Heart right ventricle (tissue), 16 donors: ENCODE results near the gene LENG9. TPM values are rescaled to one million over a fixed set of nuclear protein-coding genes. Genes with fewer than 3 reads are reported as not detected.

ENCODE experiments used
- ATAC-seq, 8 donors: fragments of 200-7000 bp; cut with Tn5 transposase; one replicate each; pipeline ENCODE4 v1.9.1; 2020; ENCODE audit warnings: mild to moderate bottlenecking in 8 of 8, moderate library complexity in 8 of 8, moderate number of reproducible peaks in 1 of 8
- DNase-seq, 2 donors: peaks; one replicate each; pipeline ENCODE4 v3.0.0-alpha.2; 2020
- H3K27ac ChIP-seq, 10 donors: fragments of 200-600 bp; sonication (generic) in 2 of 10; one replicate each; pipeline versions ENCODE4 v1.5.0 to v1.8.0; 2020 to 2022; ENCODE audit warnings: mild to moderate bottlenecking in 3 of 10
- H3K27me3 ChIP-seq, 7 donors: fragments of 200-600 bp; one replicate each; pipeline ENCODE4 v1.8.0; 2021 to 2022; ENCODE audit warnings: mild to moderate bottlenecking in 2 of 7
- H3K36me3 ChIP-seq, 9 donors: fragments of 200-600 bp; sonication (generic) in 1 of 9; one replicate each; pipeline versions ENCODE4 v1.5.0 to v1.8.0; 2020 to 2022; ENCODE audit warnings: mild to moderate bottlenecking in 2 of 9
- H3K4me1 ChIP-seq, 9 donors: fragments of 200-600 bp; sonication (generic) in 1 of 9; one replicate each; pipeline versions ENCODE4 v1.5.0 to v1.8.0; 2020 to 2022; ENCODE audit warnings: mild to moderate bottlenecking in 4 of 9
- H3K4me3 ChIP-seq, 10 donors: fragments of 200-600 bp; sonication (generic) in 2 of 10; one replicate each; pipeline versions ENCODE4 v1.5.0 to v1.8.0; 2020 to 2022; ENCODE audit warnings: mild to moderate bottlenecking in 7 of 10, moderate library complexity in 2 of 10
- H3K9me3 ChIP-seq, 11 donors: fragments of 200-600 bp in 10 of 11; sonication (generic) in 2 of 11; one replicate each; pipeline versions ENCODE4 v1.5.0 to v1.8.0; 2013 to 2022; ENCODE audit warnings: mild to moderate bottlenecking in 2 of 11, control low read depth in 1 of 11, moderate library complexity in 1 of 11
- WGBS, 2 donors: extraction: QIAGEN DNeasy Blood & Tissue Kit; methylation state at CpG; one replicate each; pipeline ENCODE4 v1.1.7; 2013; ENCODE audit warnings: inconsistent platforms in 1 of 2; 5-methylcytosine and 5-hydroxymethylcytosine counted together
- intact Hi-C, 10 donors: fragments of 100-400 bp; cut with DNase I; formaldehyde crosslinking; loops; one replicate each; pipeline versions ENCODE4 v1.11.1 to v1.14.2; 2022
- polyA plus RNA-seq, 2 donors: library from polyadenylated mRNA; stranded (reverse); fragments of 200-250 nt; gene quantifications; one replicate each; pipeline ENCODE4 v1.2.3, GENCODE V29; 2013
- total RNA-seq, 10 donors: library from RNA; stranded (reverse); fragmentation: NEBNext Ultra II Directional in 3 of 10; extraction: Animal tissue kit (Norgen Biotek cat#: 25700) in 3 of 10; gene quantifications; one replicate each; pipeline versions ENCODE4 v1.2.1 to v1.2.4, GENCODE V29; 2021 to 2023
- TF ChIP-seq, protein P1 (sequence below), 9 donors: fragments of 200-600 bp; sonication (generic) in 2 of 9; IDR thresholded peaks; one replicate each; pipeline versions ENCODE4 v1.5.0 to v1.8.0; 2021 to 2022; ENCODE audit warnings: antibody characterized with exemption in 9 of 9, mild to moderate bottlenecking in 5 of 9, moderate library complexity in 1 of 9
- donor health status: Arrhythmogenic right ventricular cardiomyopathy.
- donor health status: ischemic (EF 13 %, LVEDD 7.1; RV severe dilation, severe dysfunction).
- donor health status: healthy with polysubstance abuse.
- donor health status: DM: no; HTN: yes; CAD: no.
- donor health status: DM: no; HTN: no; CAD: no.
- donor health status: ischemic (EF 25% LVEDD 6.9; RV normal size, moderate dysfunction).
- donor health status: ischemic (EF 25% LVEDD 5.7; RV mildly dilated, moderate dysfunction).
- donor health status: healthy.
- donor health status: DM: yes; HTN: yes; CAD: no.
- donor health status: Ischemic cardiomyopathy.
- donor health status: ischemic (EF 35%, LVEDD 5.7; RV mildly dilated, moderate dysfunction).
- donor health status: nonischemic (EF 11% LVEDD 7.7; RV severe dilation, severe dysfunction).
- donor health status: DM: yes; HTN: yes; CAD: no.
- donor health status: PGD.
- donor health status: ischemic (EF 29% LVEDD 5.4; RV normal size, mild dysfunction).
- donor health status: nonischemic (EF 23%, LVEDD 6.1; RV moderate dilation, normal function).

Gene LENG9
- total and polyA plus RNA-seq, 12 donors, result 1.0 to 4.2 (median 1.6) TPM

DNA sequence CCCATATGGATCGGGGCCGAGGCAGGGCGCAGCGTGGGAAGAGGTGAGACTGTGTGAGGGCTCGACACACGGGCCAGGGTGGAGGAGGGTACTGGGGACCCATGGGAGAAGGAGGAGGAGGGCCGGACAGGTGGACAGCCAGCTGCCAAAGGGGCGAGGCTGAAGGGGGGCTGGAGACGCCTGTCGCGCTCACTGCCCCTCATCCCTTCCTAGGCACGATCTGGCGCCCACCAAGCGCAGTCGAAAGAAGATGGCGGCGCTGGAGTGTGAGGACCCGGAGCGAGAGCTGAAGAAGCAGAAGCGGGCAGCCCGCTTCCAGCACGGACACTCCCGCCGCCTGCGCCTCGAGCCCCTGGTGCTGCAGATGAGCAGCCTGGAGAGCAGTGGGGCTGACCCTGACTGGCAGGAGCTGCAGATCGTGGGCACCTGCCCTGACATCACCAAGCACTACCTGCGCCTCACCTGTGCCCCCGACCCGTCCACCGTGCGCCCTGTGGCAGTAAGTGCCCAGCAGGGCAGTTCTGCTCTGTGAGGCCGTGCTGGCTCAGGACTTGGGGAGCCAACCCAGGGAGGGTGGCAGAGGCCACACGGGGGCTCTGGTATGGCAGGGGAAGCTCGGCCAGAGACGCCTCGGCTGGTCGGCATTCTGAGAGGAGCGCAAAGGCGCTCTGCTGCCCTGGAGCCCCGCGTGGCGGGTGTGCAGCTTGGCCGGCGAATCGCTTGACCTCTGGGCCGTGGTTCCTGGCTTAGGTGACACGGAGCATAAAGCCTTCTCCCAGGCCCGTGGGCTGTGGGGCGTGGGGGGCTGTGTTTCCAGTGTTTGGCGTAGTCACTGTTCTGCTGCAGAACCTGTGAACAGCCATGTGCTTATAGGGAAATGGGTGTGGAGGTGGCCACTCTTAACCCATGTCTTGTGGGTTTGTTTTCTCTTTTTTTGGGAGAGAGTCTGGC is 6.9 kb downstream of the LENG9 start:
- Histone ChIP-seq H3K9me3 (no peaks in the 10 kb centered on the region), H3K27me3 (no peaks in the 10 kb centered on the region), H3K27ac (no peak overlapping the region), H3K36me3 (peaks cover 4 to 100% (median 98%) of the 10 kb centered on the region in 9 donors), H3K4me1 (peaks cover 0 to 41% (median 34%) of the 10 kb centered on the region in 9 donors), H3K4me3 (no peak overlapping the region)
- TF ChIP-seq, protein P1, sequence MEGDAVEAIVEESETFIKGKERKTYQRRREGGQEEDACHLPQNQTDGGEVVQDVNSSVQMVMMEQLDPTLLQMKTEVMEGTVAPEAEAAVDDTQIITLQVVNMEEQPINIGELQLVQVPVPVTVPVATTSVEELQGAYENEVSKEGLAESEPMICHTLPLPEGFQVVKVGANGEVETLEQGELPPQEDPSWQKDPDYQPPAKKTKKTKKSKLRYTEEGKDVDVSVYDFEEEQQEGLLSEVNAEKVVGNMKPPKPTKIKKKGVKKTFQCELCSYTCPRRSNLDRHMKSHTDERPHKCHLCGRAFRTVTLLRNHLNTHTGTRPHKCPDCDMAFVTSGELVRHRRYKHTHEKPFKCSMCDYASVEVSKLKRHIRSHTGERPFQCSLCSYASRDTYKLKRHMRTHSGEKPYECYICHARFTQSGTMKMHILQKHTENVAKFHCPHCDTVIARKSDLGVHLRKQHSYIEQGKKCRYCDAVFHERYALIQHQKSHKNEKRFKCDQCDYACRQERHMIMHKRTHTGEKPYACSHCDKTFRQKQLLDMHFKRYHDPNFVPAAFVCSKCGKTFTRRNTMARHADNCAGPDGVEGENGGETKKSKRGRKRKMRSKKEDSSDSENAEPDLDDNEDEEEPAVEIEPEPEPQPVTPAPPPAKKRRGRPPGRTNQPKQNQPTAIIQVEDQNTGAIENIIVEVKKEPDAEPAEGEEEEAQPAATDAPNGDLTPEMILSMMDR (IDR thresholded peaks at IDR 0.05), result no peak
- intact Hi-C loops, result no loop called here
- DNase-seq (no peak), ATAC-seq (no peak)
- 92 to 93% methylated on average over 50 to 51 of the region's 51 CpGs for WGBS, 2 donors

DNA sequence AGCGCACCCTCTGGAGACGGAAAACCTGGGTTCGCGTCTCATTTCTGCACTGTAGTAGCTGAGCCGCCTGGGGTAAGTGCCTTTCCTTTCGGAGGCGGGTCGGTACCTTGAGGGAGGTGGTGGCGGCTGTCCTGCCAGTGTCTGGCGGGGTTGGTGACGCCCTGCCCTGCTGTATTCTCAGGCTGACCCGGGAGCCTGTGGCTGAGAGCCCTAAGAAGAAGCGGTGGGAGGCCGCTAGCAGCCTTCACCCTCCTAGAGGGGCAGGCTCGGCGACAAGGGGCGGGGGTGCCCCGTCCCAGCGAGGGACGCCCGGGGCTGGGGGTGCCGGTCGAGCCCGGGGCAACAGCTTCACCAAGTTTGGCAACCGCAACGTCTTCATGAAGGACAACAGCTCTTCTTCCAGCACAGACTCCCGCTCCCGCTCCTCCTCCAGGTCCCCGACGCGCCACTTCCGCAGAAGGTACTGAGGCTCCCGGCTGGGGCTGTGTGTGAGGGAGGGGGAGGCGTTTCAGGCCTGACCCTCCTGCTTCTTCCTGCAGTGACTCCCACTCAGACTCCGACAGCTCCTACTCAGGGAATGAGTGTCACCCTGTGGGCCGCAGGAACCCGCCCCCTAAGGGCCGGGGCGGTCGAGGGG is 7.7 kb downstream of the LENG9 start:
- 92 to 94% methylated on average over 40 of the region's 40 CpGs for WGBS, 2 donors
- no peak for ATAC-seq
- TF ChIP-seq, protein P1 (IDR thresholded peaks at IDR 0.05), result no peak
- intact Hi-C loops, result no loop called here
- Histone ChIP-seq H3K27me3 (no peaks in the 10 kb centered on the region), H3K27ac (no peak overlapping the region), H3K36me3 (peaks cover 4 to 100% (median 92%) of the 10 kb centered on the region in 9 donors), H3K4me3 (no peak overlapping the region), H3K9me3 (no peaks in the 10 kb centered on the region), H3K4me1 (peaks cover 4 to 42% (median 34%) of the 10 kb centered on the region in 9 donors)
- no peak for DNase-seq

DNA sequence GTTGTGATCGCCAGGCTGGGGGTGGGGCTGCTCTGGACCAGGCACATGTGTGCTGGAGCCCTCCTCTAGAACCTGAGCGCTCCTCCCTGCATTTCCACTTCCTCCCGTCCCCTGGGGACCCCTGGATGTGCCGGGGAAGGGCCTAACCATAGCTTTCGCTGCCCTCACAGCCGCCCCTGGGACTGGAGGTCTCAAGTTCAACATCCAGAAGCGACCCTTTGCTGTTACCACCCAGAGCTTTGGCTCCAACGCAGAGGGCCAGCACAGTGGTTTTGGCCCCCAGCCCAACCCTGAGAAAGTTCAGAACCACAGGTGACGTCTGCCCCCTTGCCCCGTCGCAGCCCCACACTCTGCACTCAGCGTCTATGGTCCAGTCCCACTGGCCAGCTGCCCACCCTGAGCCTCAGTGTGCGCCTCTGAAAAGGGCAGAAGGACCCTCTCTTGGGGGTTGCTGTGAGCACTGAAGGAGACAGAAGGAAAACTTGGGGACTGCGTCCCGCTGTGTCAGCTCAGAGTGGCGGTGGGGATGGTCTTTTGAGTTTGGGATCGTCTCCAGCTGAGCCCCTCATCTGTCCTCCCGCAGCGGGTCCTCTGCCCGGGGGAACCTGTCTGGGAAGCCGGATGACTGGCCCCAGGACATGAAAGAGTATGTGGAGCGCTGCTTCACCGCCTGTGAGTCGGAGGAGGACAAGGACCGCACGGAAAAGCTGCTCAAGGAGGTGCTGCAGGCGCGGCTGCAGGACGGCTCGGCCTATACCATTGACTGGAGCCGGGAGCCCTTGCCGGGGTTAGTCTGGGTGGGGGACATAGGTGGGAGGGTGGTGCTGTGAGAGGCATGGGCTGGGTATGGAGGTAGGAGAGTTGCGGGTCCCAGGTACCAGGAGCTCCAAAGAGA is 8.6 kb downstream of the LENG9 start:
- Histone ChIP-seq H3K4me1 (peaks cover 12 to 50% (median 36%) of the 10 kb centered on the region in 9 donors), H3K36me3 (peaks cover 4 to 96% (median 83%) of the 10 kb centered on the region in 9 donors), H3K9me3 (no peaks in the 10 kb centered on the region), H3K4me3 (no peak overlapping the region), H3K27me3 (no peaks in the 10 kb centered on the region), H3K27ac (no peak overlapping the region)
- intact Hi-C loops, result no loop called here
- ATAC-seq (no peak), DNase-seq (no peak)
- TF ChIP-seq, protein P1 (IDR thresholded peaks at IDR 0.05), result no peak
- WGBS, 2 donors, result 90% methylated on average over 33 of the region's 33 CpGs
